ENCODE results near the gene BCDIN3D. TPM values are rescaled to one million over a fixed set of nuclear protein-coding genes. Genes with fewer than 3 reads are reported as not detected.

The BCDIN3D gene
- polyA plus RNA-seq, 1 of the 3 experiments (the other 2 are of a cell fraction) = 2.3 TPM

GRCh38 chr12:49882248-49882850 is 39.4 kb upstream of the BCDIN3D start:
- H3K36me3 ChIP-seq (replicated peaks in 1 of 2; ENCODE audit: control insufficient read depth in 1 of 2, insufficient read depth in 2 of 2, low read length in 1 of 2) = no peaks in the 10 kb centered on the region
- peaks cover 0 to 16% of the 10 kb centered on the region in 2 experiments; a peak in 1 of 4 replicates for H3K4me1 ChIP-seq (ENCODE audit: control insufficient read depth in 1 of 2, insufficient read depth in 2 of 2, low read depth in 1 of 2, low read length in 1 of 2)
- peak; percentile 60 for DNase-seq
- POLR2A ChIA-PET = interaction anchor here (0.7 to 1.5 kb wide), 2 partner anchors 9 to 13 kb away, joined by 3 to 6 read pairs; no protein-coding TSS in a partner anchor
- no peak overlapping the region for H2AFZ ChIP-seq (ENCODE audit: low read depth)
- no peaks in the 10 kb centered on the region for H3K9me2 ChIP-seq
- no peaks in the 10 kb centered on the region for H3K79me2 ChIP-seq (ENCODE audit: insufficient read depth)
- no peak for TF ChIP-seq IRF3 (IDR thresholded peaks at IDR 0.05; ENCODE audit: low read depth, low read length)
- TF ChIP-seq GABPA (IDR thresholded peaks at IDR 0.05; ENCODE audit: low read depth) = no peak
- TF ChIP-seq JUND (IDR thresholded peaks at IDR 0.05) = no peak
- no peak for TF ChIP-seq SMC3 (IDR thresholded peaks at IDR 0.05; ENCODE audit: low read depth, low read length)
- no peak for TF ChIP-seq TEAD4 (IDR thresholded peaks at IDR 0.05; ENCODE audit: borderline replicate concordance, insufficient read depth)
- no peak for TF ChIP-seq CTCF (IDR thresholded peaks at IDR 0.05)
- TF ChIP-seq EZH2phosphoT487 (IDR thresholded peaks at IDR 0.05; ENCODE audit: borderline replicate concordance, low read depth) = no peak
- no peak for TF ChIP-seq RFX5 (IDR thresholded peaks at IDR 0.05; ENCODE audit: low read length)
- no peak for TF ChIP-seq RAD21 (IDR thresholded peaks at IDR 0.05; ENCODE audit: low read length)
- no peak for TF ChIP-seq SIN3A (IDR thresholded peaks at IDR 0.05; ENCODE audit: borderline replicate concordance, low read depth, low read length)
- TF ChIP-seq TAF1 (IDR thresholded peaks at IDR 0.05; ENCODE audit: borderline replicate concordance, low read depth, low read length) = no peak
- H3K4me3 ChIP-seq (ENCODE audit: low read depth in 2 of 2, low read length in 1 of 2) = no peak overlapping the region
- no peaks in the 10 kb centered on the region for H3K27me3 ChIP-seq (ENCODE audit: insufficient read depth)
- CTCF ChIA-PET = interaction anchor here (0.5 to 3.0 kb wide), 13 partner anchors 10 to 188 kb away, joined by 3 to 15 read pairs (median 4); no protein-coding TSS in a partner anchor
- 31% methylated on average over 2 of the region's 8 CpGs for WGBS (ENCODE audit: low lambda C conversion rate)
- no peaks in the 10 kb centered on the region for H4K20me1 ChIP-seq (ENCODE audit: insufficient read depth)
- H3K4me2 ChIP-seq = no peak overlapping the region
- H3K9me3 ChIP-seq = no peaks in the 10 kb centered on the region
- H3K27ac ChIP-seq (ENCODE audit: low read depth in 2 of 2, low read length in 1 of 2) = no peak overlapping the region; a peak in 1 of 4 replicates
- H3K9ac ChIP-seq = no peak overlapping the region
- H3F3A ChIP-seq (replicated peaks; ENCODE audit: insufficient read depth) = peaks cover 11% of the 10 kb centered on the region

GRCh38 chr12:49881415-49882247 is 38.7 kb upstream of the BCDIN3D start:
- H3K4me3 ChIP-seq (ENCODE audit: low read depth in 2 of 2, low read length in 1 of 2) = no peak overlapping the region
- no peak overlapping the region for H3K9ac ChIP-seq
- CTCF ChIA-PET = interaction anchor here (0.6 to 3.0 kb wide), 13 partner anchors 10 to 337 kb away, joined by 3 to 15 read pairs (median 4); no protein-coding TSS in a partner anchor
- peaks cover 11% of the 10 kb centered on the region for H3F3A ChIP-seq (replicated peaks; ENCODE audit: insufficient read depth)
- H3K9me3 ChIP-seq = no peaks in the 10 kb centered on the region
- H3K79me2 ChIP-seq (ENCODE audit: insufficient read depth) = no peaks in the 10 kb centered on the region
- no peaks in the 10 kb centered on the region for H4K20me1 ChIP-seq (ENCODE audit: insufficient read depth)
- H3K27ac ChIP-seq (ENCODE audit: low read depth in 2 of 2, low read length in 1 of 2) = no peak overlapping the region
- no peaks in the 10 kb centered on the region for H3K36me3 ChIP-seq (replicated peaks in 1 of 2; ENCODE audit: control insufficient read depth in 1 of 2, insufficient read depth in 2 of 2, low read length in 1 of 2)
- DNase-seq = no peak
- no peaks in the 10 kb centered on the region for H3K9me2 ChIP-seq
- POLR2A ChIA-PET = interaction anchor here (0.7 to 1.5 kb wide), 2 partner anchors 10 to 12 kb away, joined by 3 to 6 read pairs; no protein-coding TSS in a partner anchor
- H3K27me3 ChIP-seq (ENCODE audit: insufficient read depth) = no peaks in the 10 kb centered on the region
- WGBS (ENCODE audit: low lambda C conversion rate) = 83% methylated on average over 13 of the region's 16 CpGs
- TF ChIP-seq TAF1 (IDR thresholded peaks at IDR 0.05; ENCODE audit: borderline replicate concordance, low read depth, low read length) (no peak), TEAD4 (IDR thresholded peaks at IDR 0.05; ENCODE audit: borderline replicate concordance, insufficient read depth) (no peak), RXRA (IDR thresholded peaks at IDR 0.05; ENCODE audit: borderline replicate concordance, low read depth) (no peak), NFIC (IDR thresholded peaks at IDR 0.05; ENCODE audit: borderline replicate concordance) (no peak)
- H2AFZ ChIP-seq (ENCODE audit: low read depth) = no peak overlapping the region
- H3K4me1 ChIP-seq (ENCODE audit: control insufficient read depth in 1 of 2, insufficient read depth in 2 of 2, low read depth in 1 of 2, low read length in 1 of 2) = peaks cover 0 to 16% of the 10 kb centered on the region in 2 experiments; a peak in 1 of 4 replicates
- H3K4me2 ChIP-seq = no peak overlapping the region
